HUES6 (cell line): ENCODE results near the gene GNPNAT1.
A peak's percentile ranks its signal among the peaks of the same experiment; 100 is the strongest.

ENCODE experiments used
- H3K27ac ChIP-seq: 2 replicates; pipeline ENCODE4 v1.7.0; 2013; ENCODE audit warnings: low read depth, mild to moderate bottlenecking, low read length, inconsistent platforms
- H3K27me3 ChIP-seq: 2 replicates; pipeline ENCODE4 v1.6.1; 2013; ENCODE audit warnings: low read length; ENCODE audit not compliant: control insufficient read depth, insufficient read depth
- H3K36me3 ChIP-seq: 2 replicates; pipeline ENCODE4 v1.6.1; 2013; ENCODE audit warnings: low read length; ENCODE audit not compliant: control insufficient read depth, insufficient read depth
- H3K4me1 ChIP-seq: 2 replicates; pipeline ENCODE4 v1.6.1; 2013; ENCODE audit warnings: low read length; ENCODE audit not compliant: control insufficient read depth, insufficient read depth
- H3K4me3 ChIP-seq: 2 replicates; pipeline ENCODE4 v1.5.1; 2013; ENCODE audit warnings: low read depth, low read length
- H3K9ac ChIP-seq: one replicate; pipeline ENCODE4 v1.6.1; 2013; ENCODE audit warnings: mild to moderate bottlenecking, low read length
- H3K9me3 ChIP-seq: 2 replicates; pipeline ENCODE4 v1.6.1; 2013; ENCODE audit warnings: low read depth, low read length; ENCODE audit not compliant: control insufficient read depth, insufficient read depth

GNPNAT1 gene

GRCh38 chr14:52759145-52759544 is 32.3 kb downstream of the GNPNAT1 start:
- H3K9me3 ChIP-seq: no peaks in the 10 kb centered on the region
- H3K4me3 ChIP-seq: no peak overlapping the region
- peaks cover 39% of the 10 kb centered on the region for H3K36me3 ChIP-seq
- no peak overlapping the region for H3K9ac ChIP-seq
- no peak overlapping the region for H3K27ac ChIP-seq
- H3K4me1 ChIP-seq: no peaks in the 10 kb centered on the region
- H3K27me3 ChIP-seq: no peaks in the 10 kb centered on the region

- no peak overlapping the region for H3K9ac ChIP-seq
- H3K4me1 ChIP-seq: no peaks in the 10 kb centered on the region
- H3K27ac ChIP-seq: no peak overlapping the region
- H3K27me3 ChIP-seq: no peaks in the 10 kb centered on the region
- no peaks in the 10 kb centered on the region for H3K9me3 ChIP-seq
- peaks cover 41% of the 10 kb centered on the region for H3K36me3 ChIP-seq
- H3K4me3 ChIP-seq: no peak overlapping the region
These were observed 35.6 kb downstream of the GNPNAT1 start for GRCh38 chr14:52755607-52756316.

- Histone ChIP-seq H3K9me3 (no peaks in the 10 kb centered on the region), H3K27ac (no peak overlapping the region), H3K4me1 (no peaks in the 10 kb centered on the region), H3K4me3 (no peak overlapping the region), H3K27me3 (no peaks in the 10 kb centered on the region), H3K36me3 (peaks cover 61% of the 10 kb centered on the region), H3K9ac (no peak overlapping the region)
These were observed 42.6 kb downstream of the GNPNAT1 start for GRCh38 chr14:52748647-52749292.

GRCh38 chr14:52741865-52742264 is 49.5 kb downstream of the GNPNAT1 start:
- H3K4me3 ChIP-seq: no peak overlapping the region
- no peak overlapping the region for H3K27ac ChIP-seq
- no peaks in the 10 kb centered on the region for H3K9me3 ChIP-seq
- H3K9ac ChIP-seq: no peak overlapping the region
- H3K36me3 ChIP-seq: peaks cover 25% of the 10 kb centered on the region
- H3K4me1 ChIP-seq: no peaks in the 10 kb centered on the region
- H3K27me3 ChIP-seq: no peaks in the 10 kb centered on the region

GRCh38 chr14:52740751-52741150 is 50.7 kb downstream of the GNPNAT1 start:
- H3K9ac ChIP-seq: no peak overlapping the region
- H3K4me1 ChIP-seq: peaks cover 6% of the 10 kb centered on the region; the same call in 1 of the 2 replicates
- no peak overlapping the region for H3K27ac ChIP-seq
- peaks cover 19% of the 10 kb centered on the region for H3K36me3 ChIP-seq
- no peaks in the 10 kb centered on the region for H3K9me3 ChIP-seq
- no peaks in the 10 kb centered on the region for H3K27me3 ChIP-seq
- H3K4me3 ChIP-seq: no peak overlapping the region

GRCh38 chr14:52738409-52738808 is 53.0 kb downstream of the GNPNAT1 start:
- Histone ChIP-seq H3K9me3 (no peaks in the 10 kb centered on the region), H3K36me3 (peaks cover 21% of the 10 kb centered on the region), H3K27me3 (no peaks in the 10 kb centered on the region), H3K9ac (no peak overlapping the region), H3K27ac (no peak overlapping the region), H3K4me1 (peaks cover 12% of the 10 kb centered on the region), H3K4me3 (no peak overlapping the region)

- no peak overlapping the region for H3K4me3 ChIP-seq
- H3K4me1 ChIP-seq: peaks cover 15% of the 10 kb centered on the region
- no peaks in the 10 kb centered on the region for H3K27me3 ChIP-seq
- H3K9me3 ChIP-seq: no peaks in the 10 kb centered on the region
- H3K36me3 ChIP-seq: peaks cover 29% of the 10 kb centered on the region
- H3K27ac ChIP-seq: no peak overlapping the region
- no peak overlapping the region for H3K9ac ChIP-seq
These were observed 55.4 kb downstream of the GNPNAT1 start for GRCh38 chr14:52735921-52736489.

GRCh38 chr14:52733824-52734223 is 57.6 kb downstream of the GNPNAT1 start:
- Histone ChIP-seq H3K9ac (no peak overlapping the region), H3K4me3 (no peak overlapping the region), H3K4me1 (peaks cover 19% of the 10 kb centered on the region), H3K36me3 (peaks cover 25% of the 10 kb centered on the region), H3K27me3 (no peaks in the 10 kb centered on the region), H3K9me3 (no peaks in the 10 kb centered on the region), H3K27ac (no peak overlapping the region)

- Histone ChIP-seq H3K4me1 (peaks cover 15% of the 10 kb centered on the region), H3K4me3 (peak overlapping the region; percentile 99), H3K36me3 (peaks cover 42% of the 10 kb centered on the region), H3K9ac (peak overlapping the region; percentile 95), H3K27me3 (no peaks in the 10 kb centered on the region), H3K27ac (peak overlapping the region; percentile 88; the same call in 1 of the 2 replicates), H3K9me3 (no peaks in the 10 kb centered on the region)
These were observed 60.7 kb downstream of the GNPNAT1 start for GRCh38 chr14:52730709-52731111.

- peak within 1 kb of the TSS; percentile 99 for H3K4me3 ChIP-seq
- H3K9ac ChIP-seq: peak within 1 kb of the TSS; percentile 95
- H3K36me3 ChIP-seq: peaks cover 48% of the 10 kb centered on the region
- peaks cover 12% of the 10 kb centered on the region for H3K4me1 ChIP-seq
- H3K27ac ChIP-seq: peak within 1 kb of the TSS; percentile 88; the same call in 1 of the 2 replicates
- H3K27me3 ChIP-seq: no peaks in the 10 kb centered on the region
- H3K9me3 ChIP-seq: no peaks in the 10 kb centered on the region
These were observed 61.3 kb downstream of the GNPNAT1 start, which contains the start of gene STYX for GRCh38 chr14:52729925-52730708. TSS of gene STYX (plus strand) at chr14:52730166. CDS start at chr14:52730475, 309 bp downstream.
